Measurements from ENCODE around the gene OPCML. TPM values are rescaled to one million over a fixed set of nuclear protein-coding genes. Genes with fewer than 3 reads are reported as not detected.

OPCML gene
- total RNA-seq, 1 experiment from 2014 or later = 0.07 TPM

- no peak for DNase-seq (ENCODE audit: low read depth)
- in situ Hi-C loops (cut with HindIII; ENCODE audit: low pct_unique_long_range_greater_than_20kb, low sequenced_read_pairs) = no loop called here
These were observed 57.8 kb downstream of the OPCML start for GRCh38 chr11:133474461-133474860.

GRCh38 chr11:133467686-133468085 is 64.6 kb downstream of the OPCML start:
- in situ Hi-C loops (cut with HindIII; ENCODE audit: low pct_unique_long_range_greater_than_20kb, low sequenced_read_pairs) = no loop called here
- DNase-seq (ENCODE audit: low read depth) = no peak

GRCh38 chr11:133443206-133443747 is 89.0 kb downstream of the OPCML start:
- in situ Hi-C loops (cut with HindIII; ENCODE audit: low pct_unique_long_range_greater_than_20kb, low sequenced_read_pairs) = no loop called here

GRCh38 chr11:133441964-133442660 is 90.2 kb downstream of the OPCML start:
- DNase-seq (ENCODE audit: low read depth) = no peak
- in situ Hi-C loops (cut with HindIII; ENCODE audit: low pct_unique_long_range_greater_than_20kb, low sequenced_read_pairs) = no loop called here

More at GRCh38 chr11:133443206-133443747, 89.0 kb downstream of the OPCML start:
- no peak for DNase-seq (ENCODE audit: low read depth)

- no peak for DNase-seq (ENCODE audit: low read depth)
These were observed 106.3 kb downstream of the OPCML start for GRCh38 chr11:133425992-133426391.

GRCh38 chr11:133425245-133425644 is 107.1 kb downstream of the OPCML start:
- in situ Hi-C loops (cut with HindIII; ENCODE audit: low pct_unique_long_range_greater_than_20kb, low sequenced_read_pairs) = no loop called here
- DNase-seq (ENCODE audit: low read depth) = no peak

More at GRCh38 chr11:133425992-133426391, 106.3 kb downstream of the OPCML start:
- in situ Hi-C loops (cut with HindIII; ENCODE audit: low pct_unique_long_range_greater_than_20kb, low sequenced_read_pairs) = no loop called here

GRCh38 chr11:133418218-133418617 is 114.1 kb downstream of the OPCML start:
- no peak for DNase-seq (ENCODE audit: low read depth)
- in situ Hi-C loops (cut with HindIII; ENCODE audit: low pct_unique_long_range_greater_than_20kb, low sequenced_read_pairs) = no loop called here

- DNase-seq (ENCODE audit: low read depth) = no peak
- in situ Hi-C loops (cut with HindIII; ENCODE audit: low pct_unique_long_range_greater_than_20kb, low sequenced_read_pairs) = no loop called here
These were observed 117.8 kb downstream of the OPCML start for GRCh38 chr11:133414506-133414905.

GRCh38 chr11:133413703-133414102 is 118.6 kb downstream of the OPCML start:
- in situ Hi-C loops (cut with HindIII; ENCODE audit: low pct_unique_long_range_greater_than_20kb, low sequenced_read_pairs) = no loop called here
- DNase-seq (ENCODE audit: low read depth) = no peak

GRCh38 chr11:133409799-133410198 is 122.5 kb downstream of the OPCML start:
- no peak for DNase-seq (ENCODE audit: low read depth)
- in situ Hi-C loops (cut with HindIII; ENCODE audit: low pct_unique_long_range_greater_than_20kb, low sequenced_read_pairs) = no loop called here

- in situ Hi-C loops (cut with HindIII; ENCODE audit: low pct_unique_long_range_greater_than_20kb, low sequenced_read_pairs) = no loop called here
- DNase-seq (ENCODE audit: low read depth) = no peak
These were observed 123.4 kb downstream of the OPCML start for GRCh38 chr11:133408936-133409335.

- in situ Hi-C loops (cut with HindIII; ENCODE audit: low pct_unique_long_range_greater_than_20kb, low sequenced_read_pairs) = no loop called here
These were observed 123.9 kb downstream of the OPCML start for GRCh38 chr11:133408402-133408801.

GRCh38 chr11:133406489-133406888 is 125.8 kb downstream of the OPCML start:
- in situ Hi-C loops (cut with HindIII; ENCODE audit: low pct_unique_long_range_greater_than_20kb, low sequenced_read_pairs) = no loop called here
- DNase-seq (ENCODE audit: low read depth) = no peak

More at GRCh38 chr11:133408402-133408801, 123.9 kb downstream of the OPCML start:
- DNase-seq (ENCODE audit: low read depth) = no peak

- in situ Hi-C loops (cut with HindIII; ENCODE audit: low pct_unique_long_range_greater_than_20kb, low sequenced_read_pairs) = no loop called here
- DNase-seq (ENCODE audit: low read depth) = no peak
These were observed 128.4 kb downstream of the OPCML start for GRCh38 chr11:133403900-133404299.

GRCh38 chr11:133402551-133402950 is 129.8 kb downstream of the OPCML start:
- no peak for DNase-seq (ENCODE audit: low read depth)
- in situ Hi-C loops (cut with HindIII; ENCODE audit: low pct_unique_long_range_greater_than_20kb, low sequenced_read_pairs) = no loop called here

- DNase-seq (ENCODE audit: low read depth) = no peak
- in situ Hi-C loops (cut with HindIII; ENCODE audit: low pct_unique_long_range_greater_than_20kb, low sequenced_read_pairs) = no loop called here
These were observed 132.3 kb downstream of the OPCML start for GRCh38 chr11:133399855-133400625.

- in situ Hi-C loops (cut with HindIII; ENCODE audit: low pct_unique_long_range_greater_than_20kb, low sequenced_read_pairs) = no loop called here
These were observed 133.0 kb downstream of the OPCML start for GRCh38 chr11:133399294-133399693.

GRCh38 chr11:133390803-133391202 is 141.5 kb downstream of the OPCML start:
- no peak for DNase-seq (ENCODE audit: low read depth)
- in situ Hi-C loops (cut with HindIII; ENCODE audit: low pct_unique_long_range_greater_than_20kb, low sequenced_read_pairs) = no loop called here

More at GRCh38 chr11:133399294-133399693, 133.0 kb downstream of the OPCML start:
- DNase-seq (ENCODE audit: low read depth) = no peak

- DNase-seq (ENCODE audit: low read depth) = no peak
- in situ Hi-C loops (cut with HindIII; ENCODE audit: low pct_unique_long_range_greater_than_20kb, low sequenced_read_pairs) = no loop called here
These were observed 143.2 kb downstream of the OPCML start for GRCh38 chr11:133388975-133389568.
